LNCaP clone FGC (cell line): ENCODE results near the gene GPR83.

Experiments used
- DNase-seq: peaks from one replicate; pipeline ENCODE4 v3.0.0-alpha.2; 2011; ENCODE audit warnings: low read depth
- H3K4me3 ChIP-seq: 2 replicates; pipeline ENCODE4 v1.5.1; 2011; ENCODE audit warnings: mild to moderate bottlenecking, low read depth, low read length, control low read depth
- TF ChIP-seq, protein P1 (sequence below): IDR thresholded peaks from 2 replicates; pipeline ENCODE4 v1.5.1; 2012; ENCODE audit warnings: mild to moderate bottlenecking; ENCODE audit not compliant: control insufficient read depth, insufficient read depth; ENCODE audit errors: extremely low read depth

GPR83 gene

GRCh38 chr11:94400839-94401772 is at the start of gene GPR83:
TSS of gene GPR83 (minus strand) at chr11:94401419. CDS start at chr11:94401247, 172 bp downstream.
- H3K4me3 ChIP-seq = no peak within 1 kb of the TSS
- no peak for DNase-seq
- TF ChIP-seq, protein P1, sequence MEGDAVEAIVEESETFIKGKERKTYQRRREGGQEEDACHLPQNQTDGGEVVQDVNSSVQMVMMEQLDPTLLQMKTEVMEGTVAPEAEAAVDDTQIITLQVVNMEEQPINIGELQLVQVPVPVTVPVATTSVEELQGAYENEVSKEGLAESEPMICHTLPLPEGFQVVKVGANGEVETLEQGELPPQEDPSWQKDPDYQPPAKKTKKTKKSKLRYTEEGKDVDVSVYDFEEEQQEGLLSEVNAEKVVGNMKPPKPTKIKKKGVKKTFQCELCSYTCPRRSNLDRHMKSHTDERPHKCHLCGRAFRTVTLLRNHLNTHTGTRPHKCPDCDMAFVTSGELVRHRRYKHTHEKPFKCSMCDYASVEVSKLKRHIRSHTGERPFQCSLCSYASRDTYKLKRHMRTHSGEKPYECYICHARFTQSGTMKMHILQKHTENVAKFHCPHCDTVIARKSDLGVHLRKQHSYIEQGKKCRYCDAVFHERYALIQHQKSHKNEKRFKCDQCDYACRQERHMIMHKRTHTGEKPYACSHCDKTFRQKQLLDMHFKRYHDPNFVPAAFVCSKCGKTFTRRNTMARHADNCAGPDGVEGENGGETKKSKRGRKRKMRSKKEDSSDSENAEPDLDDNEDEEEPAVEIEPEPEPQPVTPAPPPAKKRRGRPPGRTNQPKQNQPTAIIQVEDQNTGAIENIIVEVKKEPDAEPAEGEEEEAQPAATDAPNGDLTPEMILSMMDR = no peak

DNA sequence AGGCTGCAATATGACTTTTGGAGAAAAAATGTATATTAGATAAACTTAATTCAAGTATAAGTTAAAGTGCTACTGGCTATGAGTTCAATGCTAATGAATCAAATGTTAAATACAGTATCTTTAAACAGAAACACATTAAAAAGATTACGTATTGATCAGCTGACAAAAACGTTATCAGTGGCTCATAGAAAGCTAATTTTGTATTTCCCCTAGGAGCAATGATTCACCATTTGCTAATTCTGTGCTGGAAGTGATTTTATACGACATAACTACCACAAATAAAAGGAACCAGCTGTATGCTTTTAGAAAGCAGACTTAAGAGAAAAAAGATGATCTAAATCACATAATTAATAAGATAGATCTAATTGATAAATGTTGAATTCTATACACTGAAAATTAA is 48.8 kb upstream of the GPR83 start:
- TF ChIP-seq, protein P1 = no peak
- H3K4me3 ChIP-seq = no peak overlapping the region
- no peak for DNase-seq

DNA sequence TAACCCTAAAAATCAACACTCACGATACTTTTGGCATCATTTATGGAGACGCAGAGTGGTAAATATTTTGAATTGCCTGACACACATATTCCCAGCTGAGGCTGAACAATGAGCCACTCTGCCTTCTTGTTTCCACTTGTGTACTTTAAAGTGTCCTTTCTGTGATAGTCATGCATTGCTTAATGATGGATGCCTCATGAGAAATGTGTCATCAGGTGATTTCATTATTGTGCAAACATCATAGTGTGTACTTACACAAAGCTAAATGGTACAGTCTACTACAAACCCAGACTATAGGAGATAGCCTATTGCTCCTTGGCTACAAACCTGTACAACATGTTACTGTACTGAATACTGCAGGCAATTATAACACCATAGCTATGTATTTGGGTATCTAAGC is 48.2 kb upstream of the GPR83 start:
- no peak overlapping the region for H3K4me3 ChIP-seq
- DNase-seq = peak; percentile 71
- TF ChIP-seq, protein P1 = no peak

GRCh38 chr11:94449029-94449428 is 47.8 kb upstream of the GPR83 start:
- TF ChIP-seq, protein P1 = no peak
- DNase-seq = no peak
- no peak overlapping the region for H3K4me3 ChIP-seq

DNA sequence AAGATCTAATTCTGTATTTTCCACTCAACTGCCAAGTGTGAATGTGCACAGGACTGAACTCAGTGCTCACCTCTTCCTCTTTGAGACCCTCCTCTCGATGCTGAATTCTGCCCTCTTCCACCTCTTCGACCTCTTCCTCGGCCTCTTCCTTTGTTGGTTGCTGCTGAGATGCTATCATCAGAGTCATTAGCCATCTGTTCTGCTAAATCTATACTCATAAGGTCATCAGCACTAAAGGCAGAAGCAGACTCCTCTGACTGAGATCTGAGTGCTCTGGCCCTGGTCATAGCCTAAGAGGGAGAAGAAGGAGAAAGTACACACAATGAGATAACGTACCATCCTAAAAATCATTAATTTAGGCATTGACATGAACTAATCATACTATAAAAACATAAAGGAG is 45.9 kb upstream of the GPR83 start:
- no peak for DNase-seq
- H3K4me3 ChIP-seq = no peak overlapping the region
- TF ChIP-seq, protein P1 = no peak

- H3K4me3 ChIP-seq = no peak overlapping the region
- no peak for DNase-seq
- TF ChIP-seq, protein P1 = no peak
Measured at GRCh38 chr11:94445641-94446040, 44.4 kb upstream of the GPR83 start.
